Type B pancreatic cell (in vitro differentiated cells): ENCODE results near the gene SCML2. TPM values are rescaled to one million over a fixed set of nuclear protein-coding genes. Genes with fewer than 3 reads are reported as not detected.
A peak's percentile ranks its signal among the peaks of the same experiment; 100 is the strongest.

Experiments used
- DNase-seq: peaks from one replicate; pipeline ENCODE4 v3.0.0; 2021; ENCODE audit warnings: mixed read lengths; ENCODE audit not compliant: unreplicated experiment; ENCODE audit errors: extremely low spot score
- H3K27ac Mint-ChIP-seq: 2 replicates; pipeline ENCODE4 v1.8.0; 2021; ENCODE audit warnings: mild to moderate bottlenecking, mixed read lengths
- H3K27me3 Mint-ChIP-seq: 2 replicates; pipeline ENCODE4 v1.8.0; 2021; ENCODE audit warnings: mixed read lengths
- H3K36me3 Mint-ChIP-seq: 2 replicates; pipeline ENCODE4 v1.8.0; 2021; ENCODE audit warnings: mixed read lengths
- H3K4me1 Mint-ChIP-seq: one replicate; pipeline ENCODE4 v1.8.0; 2021; ENCODE audit warnings: mixed read lengths; ENCODE audit not compliant: unreplicated experiment
- H3K4me3 Mint-ChIP-seq: 2 replicates; pipeline ENCODE4 v1.8.0; 2021; ENCODE audit warnings: mild to moderate bottlenecking, mixed read lengths
- H3K9me3 Mint-ChIP-seq: 2 replicates; pipeline ENCODE4 v1.8.0; 2021; ENCODE audit warnings: mixed read lengths
- CTCF ChIP-seq: fragments of 200-600 bp; sonication (generic); conservative IDR thresholded peaks from 2 replicates; pipeline ENCODE4 v1.5.0; 2021; ENCODE audit warnings: antibody characterized with exemption, mild to moderate bottlenecking
- total RNA-seq: library from RNA; stranded (reverse); gene quantifications from 2 replicates; pipeline ENCODE4 v1.2.1, GENCODE V29; 2021; ENCODE audit warnings: low replicate concordance

SCML2 gene
- total RNA-seq, 1 donor from 2014 or later, result 10.8 TPM

- peaks cover 3% of the 10 kb centered on the region for H3K27me3 Mint-ChIP-seq
- TF ChIP-seq CTCF, result no peak
- H3K4me3 Mint-ChIP-seq, result no peak overlapping the region
- H3K9me3 Mint-ChIP-seq, result no peaks in the 10 kb centered on the region
- DNase-seq, result no peak
- H3K27ac Mint-ChIP-seq, result peak overlapping the region; percentile 16
- H3K36me3 Mint-ChIP-seq, result no peaks in the 10 kb centered on the region
- peaks cover 10% of the 10 kb centered on the region for H3K4me1 Mint-ChIP-seq
These were observed 6.4 kb downstream of the SCML2 start for GRCh38 chrX:18348047-18348446.

- no peak for DNase-seq
- Mint-ChIP-seq H3K36me3 (peaks cover 22% of the 10 kb centered on the region), H3K27ac (no peak overlapping the region), H3K4me3 (no peak overlapping the region), H3K4me1 (no peaks in the 10 kb centered on the region), H3K27me3 (no peaks in the 10 kb centered on the region), H3K9me3 (peaks cover 9% of the 10 kb centered on the region)
- no peak for TF ChIP-seq CTCF
These were observed 45.1 kb downstream of the SCML2 start for GRCh38 chrX:18309401-18309800.

GRCh38 chrX:18297251-18297650 lies 57.2 kb downstream of the SCML2 start:
- Mint-ChIP-seq H3K36me3 (peaks cover 8% of the 10 kb centered on the region), H3K27ac (no peak overlapping the region), H3K27me3 (no peaks in the 10 kb centered on the region), H3K4me1 (no peaks in the 10 kb centered on the region), H3K4me3 (no peak overlapping the region), H3K9me3 (no peaks in the 10 kb centered on the region)
- no peak for DNase-seq
- TF ChIP-seq CTCF, result no peak

- H3K4me1 Mint-ChIP-seq, result peaks cover 5% of the 10 kb centered on the region
- no peaks in the 10 kb centered on the region for H3K9me3 Mint-ChIP-seq
- H3K4me3 Mint-ChIP-seq, result no peak overlapping the region
- H3K27me3 Mint-ChIP-seq, result no peaks in the 10 kb centered on the region
- no peak for DNase-seq
- peaks cover 8% of the 10 kb centered on the region for H3K36me3 Mint-ChIP-seq
- no peak for TF ChIP-seq CTCF
- H3K27ac Mint-ChIP-seq, result no peak overlapping the region
These were observed 59.6 kb downstream of the SCML2 start for GRCh38 chrX:18294893-18295292.

- no peak for DNase-seq
- Mint-ChIP-seq H3K4me3 (no peak overlapping the region), H3K27ac (no peak overlapping the region), H3K36me3 (peaks cover 4% of the 10 kb centered on the region), H3K9me3 (no peaks in the 10 kb centered on the region), H3K27me3 (no peaks in the 10 kb centered on the region), H3K4me1 (peaks cover 11% of the 10 kb centered on the region)
- TF ChIP-seq CTCF, result no peak
These were observed 63.4 kb downstream of the SCML2 start for GRCh38 chrX:18291006-18291545.

GRCh38 chrX:18290200-18290599 lies 64.3 kb downstream of the SCML2 start:
- TF ChIP-seq CTCF, result no peak
- H3K27ac Mint-ChIP-seq, result no peak overlapping the region
- H3K4me1 Mint-ChIP-seq, result peaks cover 11% of the 10 kb centered on the region
- H3K4me3 Mint-ChIP-seq, result peak overlapping the region; percentile 19
- H3K36me3 Mint-ChIP-seq, result no peaks in the 10 kb centered on the region
- H3K9me3 Mint-ChIP-seq, result no peaks in the 10 kb centered on the region
- no peak for DNase-seq
- H3K27me3 Mint-ChIP-seq, result no peaks in the 10 kb centered on the region
